Brain microvascular endothelial cell (primary cell): ENCODE measurements around the gene CERS2.
"Not testable (repeated sequence)": the region's sequence is repeated elsewhere in the genome, so short reads cannot be mapped to it uniquely, and the experiment has no call there.

ENCODE experiments used
- DNase-seq: peaks from one replicate; pipeline ENCODE4 v3.0.0-alpha.2; 2020
- H3K27ac ChIP-seq: fragments of 250-450 bp; sonication (Bioruptor Pico); 2 replicates; pipeline ENCODE4 v1.5.1; 2020; ENCODE audit warnings: mild to moderate bottlenecking, moderate library complexity
- H3K27me3 ChIP-seq: fragments of 250-450 bp; sonication (Bioruptor Pico); replicated peaks from 2 replicates; pipeline ENCODE4 v1.5.1; 2020; ENCODE audit warnings: mild to moderate bottlenecking
- H3K36me3 ChIP-seq: fragments of 250-450 bp; sonication (Bioruptor Pico); replicated peaks from 2 replicates; pipeline ENCODE4 v1.5.1; 2020; ENCODE audit warnings: mild to moderate bottlenecking
- H3K4me3 ChIP-seq: 2 replicates; pipeline ENCODE4 v1.5.1; 2011; ENCODE audit warnings: low read depth, mild to moderate bottlenecking, control low read depth, low read length, moderate library complexity
- in situ Hi-C: cut with HindIII; loops from 2 replicates; pipeline ENCODE4 v1.10.0; 2017; ENCODE audit warnings: low sequenced_read_pairs, low pct_ligation_motif_present
- TF ChIP-seq, protein P1 (sequence below): IDR thresholded peaks from 2 replicates; pipeline ENCODE4 v1.5.1; 2011; ENCODE audit warnings: low read depth, mild to moderate bottlenecking, moderate library complexity, low read length, control low read depth, inconsistent platforms; ENCODE audit errors: missing control alignments

CERS2 gene

DNA sequence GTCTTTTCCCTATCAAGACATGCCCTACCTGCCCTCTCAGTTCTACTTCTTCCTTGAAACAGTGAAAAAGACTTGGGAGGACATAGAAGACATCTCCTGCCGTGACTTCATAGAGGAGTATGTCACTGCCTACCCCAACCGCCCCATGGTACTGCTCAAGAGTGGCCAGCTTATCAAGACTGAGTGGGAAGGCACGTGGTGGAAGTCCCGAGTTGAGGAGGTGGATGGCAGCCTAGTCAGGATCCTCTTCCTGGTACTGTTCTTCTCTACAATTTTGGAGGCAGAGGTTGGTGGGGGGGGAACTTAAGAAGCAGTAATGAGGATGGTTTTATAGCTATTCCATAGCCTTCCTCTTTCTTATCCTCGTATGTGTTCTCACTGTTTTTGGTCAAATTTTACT, 29.8 kb downstream of the CERS2 start:
- TF ChIP-seq, protein P1, sequence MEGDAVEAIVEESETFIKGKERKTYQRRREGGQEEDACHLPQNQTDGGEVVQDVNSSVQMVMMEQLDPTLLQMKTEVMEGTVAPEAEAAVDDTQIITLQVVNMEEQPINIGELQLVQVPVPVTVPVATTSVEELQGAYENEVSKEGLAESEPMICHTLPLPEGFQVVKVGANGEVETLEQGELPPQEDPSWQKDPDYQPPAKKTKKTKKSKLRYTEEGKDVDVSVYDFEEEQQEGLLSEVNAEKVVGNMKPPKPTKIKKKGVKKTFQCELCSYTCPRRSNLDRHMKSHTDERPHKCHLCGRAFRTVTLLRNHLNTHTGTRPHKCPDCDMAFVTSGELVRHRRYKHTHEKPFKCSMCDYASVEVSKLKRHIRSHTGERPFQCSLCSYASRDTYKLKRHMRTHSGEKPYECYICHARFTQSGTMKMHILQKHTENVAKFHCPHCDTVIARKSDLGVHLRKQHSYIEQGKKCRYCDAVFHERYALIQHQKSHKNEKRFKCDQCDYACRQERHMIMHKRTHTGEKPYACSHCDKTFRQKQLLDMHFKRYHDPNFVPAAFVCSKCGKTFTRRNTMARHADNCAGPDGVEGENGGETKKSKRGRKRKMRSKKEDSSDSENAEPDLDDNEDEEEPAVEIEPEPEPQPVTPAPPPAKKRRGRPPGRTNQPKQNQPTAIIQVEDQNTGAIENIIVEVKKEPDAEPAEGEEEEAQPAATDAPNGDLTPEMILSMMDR: no peak
- Histone ChIP-seq H3K27me3 (no peaks in the 10 kb centered on the region), H3K4me3 (no peak overlapping the region), H3K27ac (no peak overlapping the region), H3K36me3 (peaks cover 63% of the 10 kb centered on the region)
- DNase-seq: no peak
- in situ Hi-C loops: loop anchor here (25.0 kb wide), 1 partner anchor 133 kb away; the partner anchor contains the start of gene CTSK

DNA sequence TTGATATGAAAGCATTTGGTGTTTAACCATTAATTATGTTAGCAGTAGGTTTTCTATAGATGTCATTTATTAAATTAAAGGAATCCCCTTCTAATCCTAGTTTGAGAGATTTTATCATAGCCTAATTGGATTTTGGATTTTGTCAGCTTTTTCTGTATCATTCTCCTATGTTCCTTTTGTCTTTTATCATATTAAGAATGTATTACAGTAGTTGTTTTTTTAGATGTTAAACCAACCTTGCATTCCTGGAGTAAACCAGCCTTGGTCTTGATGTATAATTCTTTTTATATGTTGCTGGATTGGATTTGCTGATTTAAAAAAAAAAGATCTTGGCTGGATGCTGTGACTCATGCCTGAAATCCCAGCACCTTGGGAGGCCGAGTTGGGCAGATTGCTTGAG, 42.9 kb downstream of the CERS2 start:
- H3K36me3 ChIP-seq: peaks cover 37% of the 10 kb centered on the region
- no peak for DNase-seq

DNA sequence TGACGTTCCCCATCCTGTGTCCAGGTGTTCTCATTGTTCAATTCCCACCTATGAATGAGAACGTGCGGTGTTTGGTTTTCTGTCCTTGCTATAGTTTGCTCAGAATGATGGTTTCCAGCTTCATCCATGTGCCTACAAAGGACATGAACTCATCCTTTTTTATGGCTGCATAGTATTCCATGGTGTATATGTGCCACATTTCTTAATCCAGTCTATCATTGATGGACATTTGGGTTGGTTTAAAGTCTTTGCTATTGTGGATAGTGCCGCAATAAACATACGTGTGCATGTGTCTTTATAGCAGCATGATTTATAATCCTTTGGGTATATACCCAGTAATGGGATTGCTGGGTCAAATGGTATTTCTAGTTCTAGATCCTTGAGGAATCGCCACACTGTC, 45.9 kb downstream of the CERS2 start:
- not testable (repeated sequence) for H3K27ac ChIP-seq, H3K4me3 ChIP-seq, DNase-seq, H3K27me3 ChIP-seq
- peaks cover 35% of the 10 kb centered on the region for H3K36me3 ChIP-seq
- in situ Hi-C loops: loop anchor here (25.0 kb wide), 1 partner anchor 116 kb away; the partner anchor contains the start of gene CTSK

More for the DNA sequence above, 42.9 kb downstream of the CERS2 start:
- Histone ChIP-seq H3K4me3 (no peak overlapping the region), H3K27ac (no peak overlapping the region), H3K27me3 (no peaks in the 10 kb centered on the region)
- in situ Hi-C loops: loop anchor here (25.0 kb wide), 1 partner anchor 119 kb away; the partner anchor contains the start of gene CTSK
- TF ChIP-seq, protein P1: no peak

DNA sequence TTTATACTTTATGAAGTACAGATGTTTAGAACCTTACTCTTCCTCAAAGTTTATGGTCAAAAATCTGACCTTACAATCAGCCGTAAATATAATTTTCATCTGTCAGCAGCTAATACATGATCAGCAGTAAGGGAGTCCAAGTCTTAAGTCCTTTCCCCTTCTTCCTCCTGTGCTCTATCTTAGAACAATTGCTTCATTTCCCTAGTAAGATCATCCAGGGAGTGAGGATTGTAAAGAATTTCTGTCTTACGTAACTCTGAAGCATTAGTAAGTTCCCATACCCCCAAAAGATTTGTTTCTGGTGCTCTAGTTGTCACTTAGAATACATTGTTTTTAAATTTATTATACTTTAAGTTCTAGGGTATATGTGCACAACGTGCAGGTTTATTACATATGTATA, 46.3 kb downstream of the CERS2 start:
- no peak overlapping the region for H3K4me3 ChIP-seq
- in situ Hi-C loops: loop anchor here (25.0 kb wide), 1 partner anchor 116 kb away; the partner anchor contains the start of gene CTSK
- TF ChIP-seq, protein P1: no peak
- DNase-seq: no peak
- peaks cover 33% of the 10 kb centered on the region for H3K36me3 ChIP-seq
- H3K27ac ChIP-seq: no peak overlapping the region
- H3K27me3 ChIP-seq: no peaks in the 10 kb centered on the region

DNA sequence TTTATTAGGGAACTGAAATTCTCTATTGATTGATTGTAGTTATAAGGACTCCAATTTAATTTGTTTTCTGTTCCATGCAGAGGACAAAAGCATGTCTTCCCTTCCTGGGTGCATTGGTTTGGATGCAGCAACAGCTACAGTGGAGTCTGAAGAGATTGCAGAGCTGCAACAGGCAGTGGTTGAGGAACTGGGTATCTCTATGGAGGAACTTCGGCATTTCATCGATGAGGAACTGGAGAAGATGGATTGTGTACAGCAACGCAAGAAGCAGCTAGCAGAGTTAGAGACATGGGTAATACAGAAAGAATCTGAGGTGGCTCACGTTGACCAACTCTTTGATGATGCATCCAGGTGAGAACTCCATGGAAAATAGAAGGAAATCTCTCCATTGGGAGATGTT, 47.0 kb downstream of the CERS2 start:
- in situ Hi-C loops: loop anchor here (25.0 kb wide), 1 partner anchor 115 kb away; the partner anchor contains the start of gene CTSK
- H3K27me3 ChIP-seq: no peaks in the 10 kb centered on the region
- DNase-seq: no peak
- H3K27ac ChIP-seq: no peak overlapping the region
- TF ChIP-seq, protein P1: no peak
- no peak overlapping the region for H3K4me3 ChIP-seq
- peaks cover 33% of the 10 kb centered on the region for H3K36me3 ChIP-seq

DNA sequence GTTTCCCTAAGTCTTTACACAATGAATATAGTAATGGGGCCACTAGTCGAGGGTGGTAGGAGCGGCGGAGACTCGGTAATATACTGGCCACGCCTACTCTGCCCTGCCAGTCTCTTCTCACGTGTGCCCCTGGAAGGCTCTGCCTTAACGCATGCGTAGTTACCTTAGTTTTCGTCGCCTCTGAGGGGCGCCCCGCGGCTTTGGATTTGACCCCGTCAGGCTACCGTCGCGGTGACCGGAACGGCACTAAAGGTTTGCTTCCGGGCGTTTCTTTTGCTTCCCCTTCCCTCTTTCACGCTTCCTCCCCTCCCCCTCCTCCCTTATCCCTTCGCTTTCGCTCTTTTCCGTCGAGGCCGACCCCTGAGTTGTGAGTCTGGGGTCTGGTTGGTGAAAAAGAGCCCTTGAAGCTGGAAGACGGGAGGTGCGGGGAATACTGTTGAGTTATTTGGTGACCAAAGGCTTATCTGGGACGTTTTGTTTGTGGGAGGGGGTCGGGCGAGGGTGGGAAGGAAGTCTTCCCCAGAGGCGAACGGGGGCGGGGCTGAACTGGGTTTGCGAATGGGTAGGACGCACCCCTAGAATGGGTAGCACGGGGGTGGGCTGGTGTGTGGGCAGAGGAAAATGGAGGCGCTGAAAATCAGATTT, 48.4 kb downstream of the CERS2 start, which contains the start of gene SETDB1:
Gene SETDB1 (plus strand): TSS at position 267 of the 645 bp plus-strand sequence. CDS start 1,352 bp downstream, outside the sequence.
- TF ChIP-seq, protein P1: peak; percentile 21
- Histone ChIP-seq H3K27me3 (no peaks in the 10 kb centered on the region), H3K36me3 (peaks cover 29% of the 10 kb centered on the region), H3K27ac (peak within 1 kb of the TSS; percentile 84), H3K4me3 (peak within 1 kb of the TSS; percentile 87)
- peak; percentile 93 for DNase-seq
- in situ Hi-C loops: loop anchor here (25.0 kb wide), 1 partner anchor 114 kb away; the partner anchor contains the start of gene CTSK
